ENCODE results near the gene WHRN. TPM values are rescaled to one million over a fixed set of nuclear protein-coding genes. Genes with fewer than 3 reads are reported as not detected.

The WHRN gene
- total and polyA plus RNA-seq, 2 of the 13 experiments (the other 11 are each of a cell fraction or from before 2014, with no cell fraction given), result 2.3 to 5.3 TPM

DNA sequence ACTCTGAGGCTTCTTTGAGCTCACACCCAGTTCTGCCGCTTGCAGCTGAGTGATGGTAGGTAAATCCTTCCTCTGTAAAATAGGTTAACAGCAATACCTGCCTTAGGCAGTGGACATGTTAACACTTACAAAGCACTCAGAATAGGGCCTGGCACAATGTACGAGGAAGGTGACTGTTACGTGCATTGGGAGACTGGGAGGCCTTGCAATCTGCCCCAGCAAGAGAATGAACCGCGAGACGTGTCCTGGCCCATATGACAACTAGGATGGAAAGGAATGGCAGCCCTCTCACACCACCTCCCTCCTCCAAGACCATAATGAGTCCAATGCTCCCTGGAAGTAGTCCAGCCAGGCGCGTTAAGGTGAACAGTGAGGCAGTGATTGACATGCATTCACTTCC, 94.4 kb downstream of the WHRN start:
- H3K9me3 ChIP-seq (ENCODE audit: low read length), result no peaks in the 10 kb centered on the region
- no peak overlapping the region for H3K27ac ChIP-seq (ENCODE audit: extremely low read length, insufficient read depth, low read length)
- CTCF ChIA-PET (ENCODE audit: low intra/inter-chr PET ratio, low total read pairs), result no interaction called here
- POLR2A ChIA-PET, result no interaction called here
- DNase-seq (ENCODE audit: low spot score), result no peak
- no peaks in the 10 kb centered on the region for H3K27me3 ChIP-seq (ENCODE audit: control insufficient read depth in 1 of 2, insufficient read depth in 2 of 2, low read length in 2 of 2)
- no peaks in the 10 kb centered on the region for H3K36me3 ChIP-seq (replicated peaks in 1 of 2; ENCODE audit: control insufficient read depth in 1 of 2, insufficient read depth in 2 of 2, low read length in 2 of 2)
- no TSS peak for BruUV-seq (replicated peaks)
- H2AFZ ChIP-seq (ENCODE audit: low read length), result no peak overlapping the region
- no peaks in the 10 kb centered on the region for H4K20me1 ChIP-seq (ENCODE audit: insufficient read depth, low read length)
- intact Hi-C loops (cut with micrococcal nuclease; ENCODE audit: unreplicated experiment) (no loop called here), in situ Hi-C loops (cut with HindIII; ENCODE audit: extremely low pct_ligation_motif_present, low pct_unique_long_range_greater_than_20kb) (loop anchor here (25.0 kb wide), 1 partner anchor 501 kb away; no protein-coding TSS in a partner anchor)
- no peak overlapping the region for H3K9ac ChIP-seq (ENCODE audit: insufficient read depth, low read depth, low read length)
- H3K4me2 ChIP-seq (ENCODE audit: low read depth, low read length), result no peak overlapping the region
- FAIRE-seq, result no peak
- H3K4me1 ChIP-seq (ENCODE audit: insufficient read depth, low read length), result peaks cover 8% of the 10 kb centered on the region
- WGBS (ENCODE audit: low lambda C conversion rate), result 45% methylated on average over 8 of the region's 8 CpGs
- H3K4me3 ChIP-seq (replicated peaks in 1 of 3; ENCODE audit: insufficient read depth in 1 of 3, low read depth in 2 of 3, low read length in 3 of 3), result no peak overlapping the region
- ATAC-seq, result no peak
- H3K79me2 ChIP-seq (ENCODE audit: insufficient read depth, low read length), result no peaks in the 10 kb centered on the region
- no peak for TF ChIP-seq CHD4 (IDR thresholded peaks at IDR 0.05; ENCODE audit: borderline replicate concordance, low read length)
- TF ChIP-seq, protein P1, sequence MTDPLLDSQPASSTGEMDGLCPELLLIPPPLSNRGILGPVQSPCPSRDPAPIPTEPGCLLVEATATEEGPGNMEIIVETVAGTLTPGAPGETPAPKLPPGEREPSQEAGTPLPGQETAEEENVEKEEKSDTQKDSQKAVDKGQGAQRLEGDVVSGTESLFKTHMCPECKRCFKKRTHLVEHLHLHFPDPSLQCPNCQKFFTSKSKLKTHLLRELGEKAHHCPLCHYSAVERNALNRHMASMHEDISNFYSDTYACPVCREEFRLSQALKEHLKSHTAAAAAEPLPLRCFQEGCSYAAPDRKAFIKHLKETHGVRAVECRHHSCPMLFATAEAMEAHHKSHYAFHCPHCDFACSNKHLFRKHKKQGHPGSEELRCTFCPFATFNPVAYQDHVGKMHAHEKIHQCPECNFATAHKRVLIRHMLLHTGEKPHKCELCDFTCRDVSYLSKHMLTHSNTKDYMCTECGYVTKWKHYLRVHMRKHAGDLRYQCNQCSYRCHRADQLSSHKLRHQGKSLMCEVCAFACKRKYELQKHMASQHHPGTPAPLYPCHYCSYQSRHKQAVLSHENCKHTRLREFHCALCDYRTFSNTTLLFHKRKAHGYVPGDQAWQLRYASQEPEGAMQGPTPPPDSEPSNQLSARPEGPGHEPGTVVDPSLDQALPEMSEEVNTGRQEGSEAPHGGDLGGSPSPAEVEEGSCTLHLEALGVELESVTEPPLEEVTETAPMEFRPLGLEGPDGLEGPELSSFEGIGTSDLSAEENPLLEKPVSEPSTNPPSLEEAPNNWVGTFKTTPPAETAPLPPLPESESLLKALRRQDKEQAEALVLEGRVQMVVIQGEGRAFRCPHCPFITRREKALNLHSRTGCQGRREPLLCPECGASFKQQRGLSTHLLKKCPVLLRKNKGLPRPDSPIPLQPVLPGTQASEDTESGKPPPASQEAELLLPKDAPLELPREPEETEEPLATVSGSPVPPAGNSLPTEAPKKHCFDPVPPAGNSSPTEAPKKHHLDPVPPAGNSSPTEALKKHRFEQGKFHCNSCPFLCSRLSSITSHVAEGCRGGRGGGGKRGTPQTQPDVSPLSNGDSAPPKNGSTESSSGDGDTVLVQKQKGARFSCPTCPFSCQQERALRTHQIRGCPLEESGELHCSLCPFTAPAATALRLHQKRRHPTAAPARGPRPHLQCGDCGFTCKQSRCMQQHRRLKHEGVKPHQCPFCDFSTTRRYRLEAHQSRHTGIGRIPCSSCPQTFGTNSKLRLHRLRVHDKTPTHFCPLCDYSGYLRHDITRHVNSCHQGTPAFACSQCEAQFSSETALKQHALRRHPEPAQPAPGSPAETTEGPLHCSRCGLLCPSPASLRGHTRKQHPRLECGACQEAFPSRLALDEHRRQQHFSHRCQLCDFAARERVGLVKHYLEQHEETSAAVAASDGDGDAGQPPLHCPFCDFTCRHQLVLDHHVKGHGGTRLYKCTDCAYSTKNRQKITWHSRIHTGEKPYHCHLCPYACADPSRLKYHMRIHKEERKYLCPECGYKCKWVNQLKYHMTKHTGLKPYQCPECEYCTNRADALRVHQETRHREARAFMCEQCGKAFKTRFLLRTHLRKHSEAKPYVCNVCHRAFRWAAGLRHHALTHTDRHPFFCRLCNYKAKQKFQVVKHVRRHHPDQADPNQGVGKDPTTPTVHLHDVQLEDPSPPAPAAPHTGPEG (CRISPR knock-in tag; IDR thresholded peaks at IDR 0.05), result no peak
- no peak for TF ChIP-seq ZNF563 (CRISPR knock-in tag; IDR thresholded peaks at IDR 0.05)

All from HepG2 (cell line).